SK-N-SH (cell line): Measurements from ENCODE around the gene RNPEPL1. TPM values are rescaled to one million over a fixed set of nuclear protein-coding genes. Genes with fewer than 3 reads are reported as not detected.

Experiments used
- CTCF ChIA-PET: fragments of 300-600, 350-600 bp; formaldehyde crosslinking; extraction: SDS; loops from one replicate; lab custom pipeline; 2021; lab: Yijun Ruan, JAX
- POLR2A ChIA-PET: fragments of 350-600 bp; sonication (Branson Sonifier 250); formaldehyde crosslinking; extraction: SDS; loops from one replicate; lab custom pipeline; 2020; ENCODE audit warnings: antibody characterized with exemption, inconsistent platforms; lab: Yijun Ruan, JAX
- DNase-seq: peaks from one replicate; pipeline ENCODE4 v3.0.0; 2012
- H2AFZ ChIP-seq: fragments of 200-600 bp; sonication (generic); 2 replicates; pipeline ENCODE4 v1.8.1; 2016; ENCODE audit warnings: antibody characterized with exemption, mild to moderate bottlenecking, low read depth
- H3F3A ChIP-seq: fragments of 200-600 bp; sonication (generic); replicated peaks from 2 replicates; pipeline ENCODE3; 2016; ENCODE audit warnings: antibody characterized with exemption, mild to moderate bottlenecking; ENCODE audit not compliant: insufficient read depth
- H3K27ac ChIP-seq, 2 experiments: fragments of 200-500 bp in 1 of 2; fragments of 200-600 bp in 1 of 2; sonication (Bioruptor generic) in 1 of 2; sonication (generic), shearing (Covaris generic) in 1 of 2; 2 replicates each; pipeline versions ENCODE4 v1.5.1 to v1.6.1; 2014 to 2016; ENCODE audit warnings: low read depth in 2 of 2, inconsistent platforms in 1 of 2, low read length in 1 of 2, mild to moderate bottlenecking in 1 of 2, mixed read lengths in 1 of 2
- H3K27me3 ChIP-seq: fragments of 200-600 bp; sonication (generic), shearing (Covaris generic); 2 replicates; pipeline ENCODE4 v1.6.1; 2016; ENCODE audit warnings: mixed run types; ENCODE audit not compliant: insufficient read depth
- H3K36me3 ChIP-seq, 2 experiments: fragments of 200-500 bp in 1 of 2; fragments of 200-600 bp in 1 of 2; sonication (Bioruptor generic) in 1 of 2; sonication (generic) in 1 of 2; replicated peaks in 1 of 2; 2 replicates each; pipeline versions ENCODE3 to v1.5.1; 2014 to 2016; ENCODE audit warnings: low read length in 1 of 2, mild to moderate bottlenecking in 1 of 2; ENCODE audit not compliant: insufficient read depth in 2 of 2, control insufficient read depth in 1 of 2
- H3K4me1 ChIP-seq, 2 experiments: fragments of 200-500 bp in 1 of 2; fragments of 200-600 bp in 1 of 2; sonication (Bioruptor generic) in 1 of 2; sonication (generic), shearing (Covaris generic) in 1 of 2; 2 replicates each; pipeline versions ENCODE4 v1.5.1 to v1.6.1; 2014 to 2016; ENCODE audit warnings: low read depth in 1 of 2, low read length in 1 of 2, mixed run types in 1 of 2; ENCODE audit not compliant: insufficient read depth in 2 of 2, control insufficient read depth in 1 of 2
- H3K4me2 ChIP-seq: fragments of 200-600 bp; sonication (generic), shearing (Covaris generic); 2 replicates; pipeline ENCODE4 v1.6.1; 2017; ENCODE audit warnings: mixed run types
- H3K4me3 ChIP-seq, 2 experiments: fragments of 200-500 bp in 1 of 2; fragments of 200-600 bp in 1 of 2; sonication (Bioruptor generic) in 1 of 2; sonication (generic), shearing (Covaris generic) in 1 of 2; 2 replicates each; pipeline versions ENCODE4 v1.5.1 to v1.8.1; 2014 to 2016; ENCODE audit warnings: low read depth in 2 of 2, inconsistent platforms in 1 of 2, low read length in 1 of 2, mild to moderate bottlenecking in 1 of 2, mixed read lengths in 1 of 2, moderate library complexity in 1 of 2
- H3K79me2 ChIP-seq: fragments of 200-600 bp; sonication (generic); 2 replicates; pipeline ENCODE4 v1.8.1; 2017; ENCODE audit warnings: mild to moderate bottlenecking; ENCODE audit not compliant: insufficient read depth
- H3K9ac ChIP-seq: fragments of 200-600 bp; sonication (generic); 2 replicates; pipeline ENCODE4 v1.6.1; 2017; ENCODE audit warnings: mixed run types
- H3K9me2 ChIP-seq: fragments of 200-600 bp; sonication (generic); 2 replicates; pipeline ENCODE4 v1.6.1; 2017; ENCODE audit warnings: mixed run types
- H3K9me3 ChIP-seq: fragments of 200-600 bp; sonication (generic); 2 replicates; pipeline ENCODE4 v1.6.1; 2017; ENCODE audit warnings: mixed run types, mild to moderate bottlenecking, moderate library complexity
- H4K20me1 ChIP-seq: fragments of 200-600 bp; sonication (generic); 2 replicates; pipeline ENCODE4 v1.6.1; 2017; ENCODE audit warnings: mild to moderate bottlenecking, mixed run types; ENCODE audit not compliant: insufficient read depth
- CHD2 ChIP-seq: fragments of 150-350 bp; IDR thresholded peaks from 2 replicates; pipeline ENCODE4 v1.6.1; 2018; ENCODE audit warnings: low read length; ENCODE audit not compliant: partially characterized antibody
- CTCF ChIP-seq: fragments of 200-600 bp; sonication (generic); IDR thresholded peaks from 2 replicates; pipeline ENCODE4 v1.6.1; 2017; ENCODE audit warnings: antibody characterized with exemption, mild to moderate bottlenecking, moderate library complexity
- FOSL2 ChIP-seq: IDR thresholded peaks from 2 replicates; pipeline ENCODE4 v1.4.0; 2012; ENCODE audit warnings: low read depth, mild to moderate bottlenecking, moderate library complexity, borderline replicate concordance
- FOXM1 ChIP-seq: IDR thresholded peaks from 2 replicates; pipeline ENCODE4 v1.4.0; 2012; ENCODE audit warnings: low read depth, mild to moderate bottlenecking
- GABPA ChIP-seq: IDR thresholded peaks from 2 replicates; pipeline ENCODE4 v1.4.0; 2012; ENCODE audit warnings: low read depth, mild to moderate bottlenecking
- IRF3 ChIP-seq: fragments of 150-350 bp; IDR thresholded peaks from 2 replicates; pipeline ENCODE4 v1.6.1; 2016; ENCODE audit warnings: mild to moderate bottlenecking, low read depth, low read length
- MEF2A ChIP-seq: IDR thresholded peaks from 2 replicates; pipeline ENCODE4 v1.4.0; 2012; ENCODE audit warnings: low read depth, borderline replicate concordance
- POLR2AphosphoS5 ChIP-seq: IDR thresholded peaks from 2 replicates; pipeline ENCODE4 v1.6.1; 2012; ENCODE audit warnings: low read depth, low read length
- RCOR1 ChIP-seq: fragments of 150-350 bp; IDR thresholded peaks from 2 replicates; pipeline ENCODE4 v1.6.1; 2017; ENCODE audit warnings: antibody characterized with exemption, low read length
- REST ChIP-seq: IDR thresholded peaks from 2 replicates; pipeline ENCODE4 v1.6.1; 2012; ENCODE audit warnings: mild to moderate bottlenecking, low read depth, low read length, moderate library complexity
- RFX5 ChIP-seq: IDR thresholded peaks from 2 replicates; pipeline ENCODE4 v1.6.1; 2012; ENCODE audit warnings: mild to moderate bottlenecking, improper control_type of control experiment, low read length
- RXRA ChIP-seq: IDR thresholded peaks from 2 replicates; pipeline ENCODE4 v1.4.0; 2012; ENCODE audit warnings: low read depth, mild to moderate bottlenecking, borderline replicate concordance
- SIN3A ChIP-seq: IDR thresholded peaks from 2 replicates; pipeline ENCODE4 v1.6.1; 2012; ENCODE audit warnings: low read depth, mild to moderate bottlenecking, low read length, moderate library complexity, borderline replicate concordance
- TCF12 ChIP-seq: IDR thresholded peaks from 2 replicates; pipeline ENCODE4 v1.4.0; 2012
- TEAD4 ChIP-seq: IDR thresholded peaks from 2 replicates; pipeline ENCODE4 v1.4.0; 2012; ENCODE audit warnings: mild to moderate bottlenecking, borderline replicate concordance; ENCODE audit not compliant: insufficient read depth
- USF1 ChIP-seq: IDR thresholded peaks from 2 replicates; pipeline ENCODE4 v1.4.0; 2012; ENCODE audit warnings: low read depth, borderline replicate concordance
- WGBS: methylation state at CpG from one replicate; pipeline ENCODE4 v1.1.6; 2017; ENCODE audit warnings: low lambda C conversion rate; 5-methylcytosine and 5-hydroxymethylcytosine counted together
- polyA plus RNA-seq, 3 experiments: library from polyadenylated mRNA; depleted of rRNA; stranded (reverse); fragments of >200 nt; gene quantifications; 2 replicates each; pipeline ENCODE4 v1.2.3, GENCODE V29; 2012

The RNPEPL1 gene
- polyA plus RNA-seq, 1 of the 3 experiments (the other 2 are of a cell fraction) = 14.3 TPM

- 0 out of 2 replicates have a peak, but pooled peaks cover 12% of the 10 kb centered on the region for H4K20me1 ChIP-seq
- H3K79me2 ChIP-seq = peaks cover 26% of the 10 kb centered on the region; the same call in 1 of the 2 replicates
- no peak overlapping the region for H3K27ac ChIP-seq
- H3K4me1 ChIP-seq = peaks cover 20 to 33% of the 10 kb centered on the region in 2 experiments; a peak in 2 of 4 replicates
- H3K4me3 ChIP-seq = no peak overlapping the region
- 98% methylated on average over 8 of the region's 11 CpGs for WGBS
- peaks cover 7% of the 10 kb centered on the region for H3F3A ChIP-seq
- peaks cover 0 to 20% of the 10 kb centered on the region in 2 experiments for H3K36me3 ChIP-seq
- DNase-seq = peak; percentile 20
- no peaks in the 10 kb centered on the region for H3K27me3 ChIP-seq
- H3K4me2 ChIP-seq = peak overlapping the region; percentile 93; the same call in 1 of the 2 replicates
- H3K9me3 ChIP-seq = no peaks in the 10 kb centered on the region
- H3K9me2 ChIP-seq = no peaks in the 10 kb centered on the region
- ChIA-PET CTCF (no interaction called here), POLR2A (no interaction called here)
- TF ChIP-seq RXRA (no peak), RCOR1 (no peak), FOSL2 (no peak), RFX5 (no peak), FOXM1 (no peak), REST (no peak), TEAD4 (no peak), CHD2 (no peak)
- no peak overlapping the region for H3K9ac ChIP-seq
- no peak overlapping the region for H2AFZ ChIP-seq
Measured at GRCh38 chr2:240570531-240571313, 2.4 kb downstream of the RNPEPL1 start.

- peak; percentile 19 for DNase-seq
- H3K9me2 ChIP-seq = no peaks in the 10 kb centered on the region
- no peak overlapping the region for H3K4me3 ChIP-seq
- no peaks in the 10 kb centered on the region for H3K9me3 ChIP-seq
- H3K4me2 ChIP-seq = no peak overlapping the region
- H3K36me3 ChIP-seq = peaks cover 0 to 27% of the 10 kb centered on the region in 2 experiments
- peaks cover 26% of the 10 kb centered on the region; the same call in 1 of the 2 replicates for H3K79me2 ChIP-seq
- no peak overlapping the region for H3K9ac ChIP-seq
- WGBS = 92% methylated on average over 8 of the region's 18 CpGs
- no peak overlapping the region for H2AFZ ChIP-seq
- H3K4me1 ChIP-seq = peaks cover 14 to 27% of the 10 kb centered on the region in 2 experiments; a peak in 2 of 4 replicates
- no peak overlapping the region for H3K27ac ChIP-seq
- 0 out of 2 replicates have a peak, but pooled peaks cover 12% of the 10 kb centered on the region for H4K20me1 ChIP-seq
- CTCF ChIA-PET = no interaction called here
- POLR2A ChIA-PET = no interaction called here
- H3K27me3 ChIP-seq = no peaks in the 10 kb centered on the region
- H3F3A ChIP-seq = peaks cover 4% of the 10 kb centered on the region
- no peak for TF ChIP-seq POLR2AphosphoS5
- TF ChIP-seq GABPA = no peak
- no peak for TF ChIP-seq CTCF
- TF ChIP-seq CHD2 = no peak
- TF ChIP-seq USF1 = no peak
- TF ChIP-seq TCF12 = no peak
- no peak for TF ChIP-seq IRF3
- no peak for TF ChIP-seq MEF2A
- TF ChIP-seq FOSL2 = no peak
- TF ChIP-seq SIN3A = no peak
Measured at GRCh38 chr2:240571314-240571973, 3.2 kb downstream of the RNPEPL1 start.
